Measurements from ENCODE around the gene TMSB15A. TPM values are rescaled to one million over a fixed set of nuclear protein-coding genes. Genes with fewer than 3 reads are reported as not detected.

TMSB15A gene
- total RNA-seq, 1 experiment from 2014 or later: 367 TPM

Other genes with a start within 250 kb of the TMSB15A start
- not detected in 2 replicates for gene NXF2B, start 76.7 kb downstream of the TMSB15A start, total RNA-seq (2014; rRNA removed; shearing (Covaris generic))
- not detected in 2 replicates for gene TCP11X2, start 44.9 kb downstream of the TMSB15A start, total RNA-seq (2014; rRNA removed; shearing (Covaris generic))
- gene ARMCX5, start 82.8 kb upstream of the TMSB15A start, total RNA-seq (2014; rRNA removed; shearing (Covaris generic)): 59.4 and 60.6 TPM in 2 replicates
- 1.4 and 2.3 TPM in 2 replicates for gene GPRASP1, start 134.7 kb upstream of the TMSB15A start, total RNA-seq (2014; rRNA removed; shearing (Covaris generic))
- 7.2 and 7.4 TPM in 2 replicates for gene GPRASP2, start 195.7 kb upstream of the TMSB15A start, total RNA-seq (2014; rRNA removed; shearing (Covaris generic))
- 6.2 and 8.7 TPM in 2 replicates for gene GPRASP3, start 204.0 kb upstream of the TMSB15A start, total RNA-seq (2014; rRNA removed; shearing (Covaris generic))